ENCODE data around the gene PIWIL1.

GRCh38 chr12:130414381-130414780 lies 76.7 kb downstream of the PIWIL1 start:
- TF ChIP-seq POLR2A (IDR thresholded peaks at IDR 0.05; ENCODE audit: low read depth, low read length) = no peak
- TF ChIP-seq POLR2AphosphoS5 (IDR thresholded peaks at IDR 0.05; ENCODE audit: low read depth, low read length) = no peak
- no peak for TF ChIP-seq TAF1 (IDR thresholded peaks at IDR 0.05; ENCODE audit: borderline replicate concordance, low read depth, low read length)
